NCI-H1417 treated with DMSO at 0.1 percent for 48 hours (cell line): ENCODE measurements around the gene GLIS2.

ENCODE experiments used
- DNase-seq: peaks from one replicate; lab custom pipeline; 2025; lab: John Stamatoyannopoulos, UW

The GLIS2 gene

GRCh38 chr16:4371357-4372000, 55.6 kb downstream of the GLIS2 start, which contains the start of gene VASN:
Gene VASN, plus strand, starts transcription at chr16:4371848. Its CDS starts 9,030 bp downstream, at chr16:4380878.
- no peak for DNase-seq

- no peak for DNase-seq
Measured at GRCh38 chr16:4372001-4372577, 56.2 kb downstream of the GLIS2 start.

GRCh38 chr16:4372578-4373355, 56.9 kb downstream of the GLIS2 start:
- DNase-seq, result no peak

GRCh38 chr16:4373356-4373908, 57.6 kb downstream of the GLIS2 start:
- DNase-seq, result no peak

- no peak for DNase-seq
Measured at GRCh38 chr16:4373909-4374742, 58.3 kb downstream of the GLIS2 start.

GRCh38 chr16:4375717-4376116, 59.9 kb downstream of the GLIS2 start:
- DNase-seq, result no peak

GRCh38 chr16:4376126-4376892, 60.4 kb downstream of the GLIS2 start:
- DNase-seq, result no peak

GRCh38 chr16:4376893-4377572, 61.2 kb downstream of the GLIS2 start:
- no peak for DNase-seq

- DNase-seq, result no peak
Measured at GRCh38 chr16:4377573-4378154, 61.8 kb downstream of the GLIS2 start.

GRCh38 chr16:4378161-4378666, 62.3 kb downstream of the GLIS2 start:
- DNase-seq, result no peak

- no peak for DNase-seq
Measured at GRCh38 chr16:4378999-4379690, 63.3 kb downstream of the GLIS2 start.

- DNase-seq, result no peak
Measured at GRCh38 chr16:4380119-4381063, 64.5 kb downstream of the GLIS2 start.

GRCh38 chr16:4381072-4381934, 65.4 kb downstream of the GLIS2 start:
- DNase-seq, result no peak

GRCh38 chr16:4381935-4382794, 66.3 kb downstream of the GLIS2 start:
- DNase-seq, result no peak

- no peak for DNase-seq
Measured at GRCh38 chr16:4382795-4383357, 67.0 kb downstream of the GLIS2 start.
